ENCODE results near the gene MKNK2. TPM values are rescaled to one million over a fixed set of nuclear protein-coding genes. Genes with fewer than 3 reads are reported as not detected.
A peak's percentile ranks its signal among the peaks of the same experiment; 100 is the strongest.

Gene MKNK2
- total and polyA plus RNA-seq, 2 of the 13 experiments (the other 11 are each of a cell fraction or from before 2014, with no cell fraction given): 44.9 to 112 TPM

DNA sequence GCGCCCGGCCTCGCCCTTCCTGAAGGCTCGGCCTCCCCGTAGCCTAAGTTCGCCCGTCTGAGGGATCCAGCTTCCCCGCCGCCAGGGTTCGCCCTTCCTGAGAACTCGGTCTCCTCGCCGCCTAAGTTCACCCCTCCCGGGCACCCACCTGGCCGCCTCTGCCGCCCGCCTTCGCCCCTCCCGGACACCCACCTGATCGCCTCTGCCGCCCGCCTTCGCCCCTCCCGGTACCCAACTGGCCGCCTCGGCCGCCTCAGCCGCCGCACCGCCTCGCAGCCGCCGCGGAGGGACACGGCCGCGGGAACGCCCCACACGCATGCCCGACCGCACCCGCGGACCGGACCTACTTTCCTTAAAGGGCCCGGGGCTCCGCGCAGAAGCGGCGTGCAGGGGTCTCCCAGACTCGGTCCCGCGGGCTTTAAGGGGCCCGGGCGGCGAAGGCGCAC, 45.0 kb upstream of the MKNK2 start, which contains the start of gene MOB3A (continued):
- TF ChIP-seq ZNF460 (CRISPR knock-in tag; IDR thresholded peaks at IDR 0.05; ENCODE audit: borderline replicate concordance) (peak; percentile 24), RBM39 (IDR thresholded peaks at IDR 0.05; ENCODE audit: low read depth, low read length, poor library complexity, severe bottlenecking) (peak; percentile 86), KDM1A (CRISPR knock-in tag; IDR thresholded peaks at IDR 0.05) (peak; percentile 61; the same call in 1 of the 2 replicates), TBP (CRISPR knock-in tag; IDR thresholded peaks at IDR 0.05) (no peak), NONO (IDR thresholded peaks at IDR 0.05) (no peak), NONO (CRISPR knock-in tag; conservative IDR thresholded peaks at IDR 0.05) (peak; percentile 93), ZNF652 (CRISPR knock-in tag; IDR thresholded peaks at IDR 0.05; ENCODE audit: borderline replicate concordance, low read depth) (no peak), PHF8 (CRISPR knock-in tag; IDR thresholded peaks at IDR 0.05) (peak; percentile 73; the same call in 1 of the 2 replicates), ZNF263 (CRISPR knock-in tag; IDR thresholded peaks at IDR 0.05) (no peak), ZNF30 (CRISPR knock-in tag; IDR thresholded peaks at IDR 0.05) (no peak), ZNF782 (CRISPR knock-in tag; IDR thresholded peaks at IDR 0.05; ENCODE audit: borderline replicate concordance) (no peak; the same call in 1 of the 2 replicates), TCF7 (IDR thresholded peaks at IDR 0.05; ENCODE audit: low read depth) (no peak), ADNP (CRISPR knock-in tag; IDR thresholded peaks at IDR 0.05) (peak; percentile 86), ARNT (IDR thresholded peaks at IDR 0.05) (no peak), HMGA1 (CRISPR knock-in tag; conservative IDR thresholded peaks at IDR 0.05) (no peak), MEIS2 (CRISPR knock-in tag; IDR thresholded peaks at IDR 0.05) (no peak), ZFP36L1 (CRISPR knock-in tag; IDR thresholded peaks at IDR 0.05) (no peak), ZNF777 (CRISPR knock-in tag; IDR thresholded peaks at IDR 0.05) (peak; percentile 51; the same call in 1 of the 2 replicates)
- TF ChIP-seq, protein P1, sequence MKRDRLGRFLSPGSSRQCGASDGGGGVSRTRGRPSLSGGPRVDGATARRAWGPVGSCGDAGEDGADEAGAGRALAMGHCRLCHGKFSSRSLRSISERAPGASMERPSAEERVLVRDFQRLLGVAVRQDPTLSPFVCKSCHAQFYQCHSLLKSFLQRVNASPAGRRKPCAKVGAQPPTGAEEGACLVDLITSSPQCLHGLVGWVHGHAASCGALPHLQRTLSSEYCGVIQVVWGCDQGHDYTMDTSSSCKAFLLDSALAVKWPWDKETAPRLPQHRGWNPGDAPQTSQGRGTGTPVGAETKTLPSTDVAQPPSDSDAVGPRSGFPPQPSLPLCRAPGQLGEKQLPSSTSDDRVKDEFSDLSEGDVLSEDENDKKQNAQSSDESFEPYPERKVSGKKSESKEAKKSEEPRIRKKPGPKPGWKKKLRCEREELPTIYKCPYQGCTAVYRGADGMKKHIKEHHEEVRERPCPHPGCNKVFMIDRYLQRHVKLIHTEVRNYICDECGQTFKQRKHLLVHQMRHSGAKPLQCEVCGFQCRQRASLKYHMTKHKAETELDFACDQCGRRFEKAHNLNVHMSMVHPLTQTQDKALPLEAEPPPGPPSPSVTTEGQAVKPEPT (CRISPR knock-in tag; IDR thresholded peaks at IDR 0.05; ENCODE audit: low read depth): peak; percentile 83; the same call in 1 of the 2 replicates
- TF ChIP-seq, protein P2, sequence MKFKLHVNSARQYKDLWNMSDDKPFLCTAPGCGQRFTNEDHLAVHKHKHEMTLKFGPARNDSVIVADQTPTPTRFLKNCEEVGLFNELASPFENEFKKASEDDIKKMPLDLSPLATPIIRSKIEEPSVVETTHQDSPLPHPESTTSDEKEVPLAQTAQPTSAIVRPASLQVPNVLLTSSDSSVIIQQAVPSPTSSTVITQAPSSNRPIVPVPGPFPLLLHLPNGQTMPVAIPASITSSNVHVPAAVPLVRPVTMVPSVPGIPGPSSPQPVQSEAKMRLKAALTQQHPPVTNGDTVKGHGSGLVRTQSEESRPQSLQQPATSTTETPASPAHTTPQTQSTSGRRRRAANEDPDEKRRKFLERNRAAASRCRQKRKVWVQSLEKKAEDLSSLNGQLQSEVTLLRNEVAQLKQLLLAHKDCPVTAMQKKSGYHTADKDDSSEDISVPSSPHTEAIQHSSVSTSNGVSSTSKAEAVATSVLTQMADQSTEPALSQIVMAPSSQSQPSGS (CRISPR knock-in tag; IDR thresholded peaks at IDR 0.05): peak; percentile 56; the same call in 1 of the 2 replicates
- TF ChIP-seq, protein P3, sequence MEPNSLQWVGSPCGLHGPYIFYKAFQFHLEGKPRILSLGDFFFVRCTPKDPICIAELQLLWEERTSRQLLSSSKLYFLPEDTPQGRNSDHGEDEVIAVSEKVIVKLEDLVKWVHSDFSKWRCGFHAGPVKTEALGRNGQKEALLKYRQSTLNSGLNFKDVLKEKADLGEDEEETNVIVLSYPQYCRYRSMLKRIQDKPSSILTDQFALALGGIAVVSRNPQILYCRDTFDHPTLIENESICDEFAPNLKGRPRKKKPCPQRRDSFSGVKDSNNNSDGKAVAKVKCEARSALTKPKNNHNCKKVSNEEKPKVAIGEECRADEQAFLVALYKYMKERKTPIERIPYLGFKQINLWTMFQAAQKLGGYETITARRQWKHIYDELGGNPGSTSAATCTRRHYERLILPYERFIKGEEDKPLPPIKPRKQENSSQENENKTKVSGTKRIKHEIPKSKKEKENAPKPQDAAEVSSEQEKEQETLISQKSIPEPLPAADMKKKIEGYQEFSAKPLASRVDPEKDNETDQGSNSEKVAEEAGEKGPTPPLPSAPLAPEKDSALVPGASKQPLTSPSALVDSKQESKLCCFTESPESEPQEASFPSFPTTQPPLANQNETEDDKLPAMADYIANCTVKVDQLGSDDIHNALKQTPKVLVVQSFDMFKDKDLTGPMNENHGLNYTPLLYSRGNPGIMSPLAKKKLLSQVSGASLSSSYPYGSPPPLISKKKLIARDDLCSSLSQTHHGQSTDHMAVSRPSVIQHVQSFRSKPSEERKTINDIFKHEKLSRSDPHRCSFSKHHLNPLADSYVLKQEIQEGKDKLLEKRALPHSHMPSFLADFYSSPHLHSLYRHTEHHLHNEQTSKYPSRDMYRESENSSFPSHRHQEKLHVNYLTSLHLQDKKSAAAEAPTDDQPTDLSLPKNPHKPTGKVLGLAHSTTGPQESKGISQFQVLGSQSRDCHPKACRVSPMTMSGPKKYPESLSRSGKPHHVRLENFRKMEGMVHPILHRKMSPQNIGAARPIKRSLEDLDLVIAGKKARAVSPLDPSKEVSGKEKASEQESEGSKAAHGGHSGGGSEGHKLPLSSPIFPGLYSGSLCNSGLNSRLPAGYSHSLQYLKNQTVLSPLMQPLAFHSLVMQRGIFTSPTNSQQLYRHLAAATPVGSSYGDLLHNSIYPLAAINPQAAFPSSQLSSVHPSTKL (CRISPR knock-in tag; IDR thresholded peaks at IDR 0.05): no peak
- TF ChIP-seq, protein P4, sequence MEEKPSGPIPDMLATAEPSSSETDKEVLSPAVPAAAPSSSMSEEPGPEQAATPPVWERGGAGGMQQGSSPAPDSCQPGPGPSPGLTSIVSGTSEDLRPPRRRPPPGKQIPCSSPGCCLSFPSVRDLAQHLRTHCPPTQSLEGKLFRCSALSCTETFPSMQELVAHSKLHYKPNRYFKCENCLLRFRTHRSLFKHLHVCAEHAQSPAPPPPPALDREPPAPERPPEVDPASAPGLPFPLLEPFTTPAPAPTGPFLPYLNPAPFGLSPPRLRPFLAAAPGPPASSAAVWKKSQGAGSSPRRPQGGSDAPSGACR (CRISPR knock-in tag; IDR thresholded peaks at IDR 0.05): no peak
- TF ChIP-seq, protein P5, sequence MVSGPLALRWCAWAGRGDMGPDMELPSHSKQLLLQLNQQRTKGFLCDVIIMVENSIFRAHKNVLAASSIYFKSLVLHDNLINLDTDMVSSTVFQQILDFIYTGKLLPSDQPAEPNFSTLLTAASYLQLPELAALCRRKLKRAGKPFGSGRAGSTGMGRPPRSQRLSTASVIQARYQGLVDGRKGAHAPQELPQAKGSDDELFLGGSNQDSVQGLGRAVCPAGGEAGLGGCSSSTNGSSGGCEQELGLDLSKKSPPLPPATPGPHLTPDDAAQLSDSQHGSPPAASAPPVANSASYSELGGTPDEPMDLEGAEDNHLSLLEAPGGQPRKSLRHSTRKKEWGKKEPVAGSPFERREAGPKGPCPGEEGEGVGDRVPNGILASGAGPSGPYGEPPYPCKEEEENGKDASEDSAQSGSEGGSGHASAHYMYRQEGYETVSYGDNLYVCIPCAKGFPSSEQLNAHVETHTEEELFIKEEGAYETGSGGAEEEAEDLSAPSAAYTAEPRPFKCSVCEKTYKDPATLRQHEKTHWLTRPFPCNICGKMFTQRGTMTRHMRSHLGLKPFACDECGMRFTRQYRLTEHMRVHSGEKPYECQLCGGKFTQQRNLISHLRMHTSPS (CRISPR knock-in tag; IDR thresholded peaks at IDR 0.05; ENCODE audit: low read depth): no peak; the same call in 1 of the 2 replicates

Data from HepG2 (cell line).